A673 (cell line): ENCODE results near the gene COL9A3.

Source experiments
- EZH2 ChIP-seq: fragments of 200-600 bp; sonication (generic); IDR thresholded peaks from 2 replicates; pipeline ENCODE4 v1.6.1; 2017; ENCODE audit warnings: borderline replicate concordance, low read depth, mild to moderate bottlenecking, mixed read lengths, antibody characterized with exemption, low read length; ENCODE audit not compliant: poor library complexity, severe bottlenecking
- TF ChIP-seq, protein P1 (sequence below): fragments of 300-800, 200-600 bp; sonication (generic); conservative IDR thresholded peaks from 2 replicates; pipeline ENCODE4 v1.5.1; 2017; ENCODE audit warnings: low read depth, mild to moderate bottlenecking, antibody characterized with exemption, low read length, moderate library complexity, mixed read lengths

DNA sequence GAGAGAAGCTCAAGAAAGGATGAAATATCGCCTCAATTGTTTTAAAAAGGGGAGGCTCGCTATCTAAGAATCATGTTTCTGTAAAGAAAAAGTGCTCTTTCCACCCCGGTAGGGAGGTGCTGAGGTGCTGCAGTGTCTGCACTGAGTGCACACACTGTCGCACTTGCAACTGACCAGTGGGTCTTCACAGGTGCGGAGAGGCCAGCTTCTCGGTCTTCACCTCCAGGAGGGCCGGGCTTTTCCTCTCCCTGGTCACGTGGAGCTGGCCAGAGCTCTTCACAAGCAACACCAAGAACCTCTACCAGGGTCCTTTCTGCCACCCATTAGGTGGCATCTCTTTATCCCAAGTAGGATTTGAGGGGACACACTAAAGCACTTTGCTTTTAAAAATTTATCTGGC is 72.6 kb downstream of the COL9A3 start:
- TF ChIP-seq, protein P1, sequence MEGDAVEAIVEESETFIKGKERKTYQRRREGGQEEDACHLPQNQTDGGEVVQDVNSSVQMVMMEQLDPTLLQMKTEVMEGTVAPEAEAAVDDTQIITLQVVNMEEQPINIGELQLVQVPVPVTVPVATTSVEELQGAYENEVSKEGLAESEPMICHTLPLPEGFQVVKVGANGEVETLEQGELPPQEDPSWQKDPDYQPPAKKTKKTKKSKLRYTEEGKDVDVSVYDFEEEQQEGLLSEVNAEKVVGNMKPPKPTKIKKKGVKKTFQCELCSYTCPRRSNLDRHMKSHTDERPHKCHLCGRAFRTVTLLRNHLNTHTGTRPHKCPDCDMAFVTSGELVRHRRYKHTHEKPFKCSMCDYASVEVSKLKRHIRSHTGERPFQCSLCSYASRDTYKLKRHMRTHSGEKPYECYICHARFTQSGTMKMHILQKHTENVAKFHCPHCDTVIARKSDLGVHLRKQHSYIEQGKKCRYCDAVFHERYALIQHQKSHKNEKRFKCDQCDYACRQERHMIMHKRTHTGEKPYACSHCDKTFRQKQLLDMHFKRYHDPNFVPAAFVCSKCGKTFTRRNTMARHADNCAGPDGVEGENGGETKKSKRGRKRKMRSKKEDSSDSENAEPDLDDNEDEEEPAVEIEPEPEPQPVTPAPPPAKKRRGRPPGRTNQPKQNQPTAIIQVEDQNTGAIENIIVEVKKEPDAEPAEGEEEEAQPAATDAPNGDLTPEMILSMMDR, result no peak
- TF ChIP-seq EZH2, result no peak
